ENCODE measurements around the gene GKN2. TPM values are rescaled to one million over a fixed set of nuclear protein-coding genes. Genes with fewer than 3 reads are reported as not detected.

The GKN2 gene
- total RNA-seq, 1 donor from 2014 or later, result 77.2 TPM

DNA sequence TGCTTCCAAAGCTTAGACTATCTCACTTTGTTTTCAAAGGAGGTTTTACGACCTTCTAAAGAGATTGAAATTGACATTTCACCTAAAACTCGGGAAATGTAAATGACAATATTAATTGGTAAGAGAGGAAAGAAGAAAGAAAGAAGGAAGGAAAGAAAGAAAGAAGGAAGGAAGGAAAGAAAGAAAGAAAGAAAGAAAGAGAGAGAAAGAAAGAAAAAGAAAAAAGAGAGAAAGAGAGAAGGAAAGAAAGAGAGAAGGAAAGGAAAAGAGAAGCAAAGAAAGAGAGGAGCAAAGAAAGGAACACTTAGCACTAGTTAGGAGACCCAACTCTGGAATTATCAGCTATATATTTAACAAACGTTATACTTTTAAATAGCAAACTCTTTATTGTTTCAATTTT is 25.4 kb upstream of the GKN2 start:
- H3K4me1 ChIP-seq, result no peaks in the 10 kb centered on the region
- H3K36me3 ChIP-seq, result no peaks in the 10 kb centered on the region
- no peak overlapping the region for H3K4me3 ChIP-seq
- H3K27me3 ChIP-seq, result peaks cover 4% of the 10 kb centered on the region
- DNase-seq, result no peak
- TF ChIP-seq, protein P1, sequence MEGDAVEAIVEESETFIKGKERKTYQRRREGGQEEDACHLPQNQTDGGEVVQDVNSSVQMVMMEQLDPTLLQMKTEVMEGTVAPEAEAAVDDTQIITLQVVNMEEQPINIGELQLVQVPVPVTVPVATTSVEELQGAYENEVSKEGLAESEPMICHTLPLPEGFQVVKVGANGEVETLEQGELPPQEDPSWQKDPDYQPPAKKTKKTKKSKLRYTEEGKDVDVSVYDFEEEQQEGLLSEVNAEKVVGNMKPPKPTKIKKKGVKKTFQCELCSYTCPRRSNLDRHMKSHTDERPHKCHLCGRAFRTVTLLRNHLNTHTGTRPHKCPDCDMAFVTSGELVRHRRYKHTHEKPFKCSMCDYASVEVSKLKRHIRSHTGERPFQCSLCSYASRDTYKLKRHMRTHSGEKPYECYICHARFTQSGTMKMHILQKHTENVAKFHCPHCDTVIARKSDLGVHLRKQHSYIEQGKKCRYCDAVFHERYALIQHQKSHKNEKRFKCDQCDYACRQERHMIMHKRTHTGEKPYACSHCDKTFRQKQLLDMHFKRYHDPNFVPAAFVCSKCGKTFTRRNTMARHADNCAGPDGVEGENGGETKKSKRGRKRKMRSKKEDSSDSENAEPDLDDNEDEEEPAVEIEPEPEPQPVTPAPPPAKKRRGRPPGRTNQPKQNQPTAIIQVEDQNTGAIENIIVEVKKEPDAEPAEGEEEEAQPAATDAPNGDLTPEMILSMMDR (IDR thresholded peaks at IDR 0.05), result no peak
- intact Hi-C loops (cut with DNase I), result no loop called here
- no peaks in the 10 kb centered on the region for H3K9me3 ChIP-seq
- no peak overlapping the region for H3K27ac ChIP-seq
- no peak for ATAC-seq

DNA sequence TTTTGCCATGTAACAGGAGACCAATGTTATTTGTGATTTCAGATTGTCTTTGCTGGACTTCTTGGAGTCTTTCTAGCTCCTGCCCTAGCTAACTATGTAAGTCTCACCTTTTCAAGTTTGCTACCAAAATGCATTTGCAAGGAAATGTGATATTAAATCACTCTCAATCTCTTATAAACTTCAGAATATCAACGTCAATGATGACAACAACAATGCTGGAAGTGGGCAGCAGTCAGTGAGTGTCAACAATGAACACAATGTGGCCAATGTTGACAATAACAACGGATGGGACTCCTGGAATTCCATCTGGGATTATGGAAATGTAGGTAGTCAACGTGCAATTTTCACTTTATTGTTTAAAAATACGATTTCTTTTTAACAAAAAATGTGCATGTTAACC is 24.8 kb upstream of the GKN2 start:
- intact Hi-C loops (cut with DNase I), result no loop called here
- no peak overlapping the region for H3K4me3 ChIP-seq
- DNase-seq, result no peak

DNA sequence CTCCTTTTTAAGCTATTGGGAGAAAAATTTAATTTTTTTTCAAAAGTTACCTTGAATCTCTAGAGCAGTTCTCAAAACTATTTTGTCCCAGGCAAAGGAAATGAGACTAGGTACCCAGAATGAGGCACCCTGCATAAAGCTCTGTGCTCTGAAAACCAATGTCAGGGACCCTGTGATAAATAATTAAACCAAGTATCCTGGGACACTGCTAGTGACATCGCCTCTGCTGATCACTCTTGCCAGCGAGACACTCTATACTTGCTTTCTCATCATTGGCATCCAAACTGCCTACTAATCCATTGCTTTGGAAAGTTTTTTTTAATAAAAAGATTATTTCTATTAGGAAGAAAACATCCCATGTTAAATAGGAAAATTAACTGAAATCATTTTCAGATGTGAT is 23.2 kb upstream of the GKN2 start:
- no peak for DNase-seq
- no peaks in the 10 kb centered on the region for H3K36me3 ChIP-seq
- H3K27me3 ChIP-seq, result peaks cover 4% of the 10 kb centered on the region
- no peak overlapping the region for H3K4me3 ChIP-seq
- TF ChIP-seq, protein P1 (IDR thresholded peaks at IDR 0.05), result no peak
- no peaks in the 10 kb centered on the region for H3K9me3 ChIP-seq
- H3K27ac ChIP-seq, result no peak overlapping the region
- intact Hi-C loops (cut with DNase I), result no loop called here
- no peaks in the 10 kb centered on the region for H3K4me1 ChIP-seq
- ATAC-seq, result no peak

More for the DNA sequence above, 24.8 kb upstream of the GKN2 start:
- H3K4me1 ChIP-seq, result no peaks in the 10 kb centered on the region
- ATAC-seq, result no peak
- H3K9me3 ChIP-seq, result no peaks in the 10 kb centered on the region
- H3K36me3 ChIP-seq, result no peaks in the 10 kb centered on the region
- H3K27ac ChIP-seq, result no peak overlapping the region
- TF ChIP-seq, protein P1 (IDR thresholded peaks at IDR 0.05), result no peak
- peaks cover 4% of the 10 kb centered on the region for H3K27me3 ChIP-seq

DNA sequence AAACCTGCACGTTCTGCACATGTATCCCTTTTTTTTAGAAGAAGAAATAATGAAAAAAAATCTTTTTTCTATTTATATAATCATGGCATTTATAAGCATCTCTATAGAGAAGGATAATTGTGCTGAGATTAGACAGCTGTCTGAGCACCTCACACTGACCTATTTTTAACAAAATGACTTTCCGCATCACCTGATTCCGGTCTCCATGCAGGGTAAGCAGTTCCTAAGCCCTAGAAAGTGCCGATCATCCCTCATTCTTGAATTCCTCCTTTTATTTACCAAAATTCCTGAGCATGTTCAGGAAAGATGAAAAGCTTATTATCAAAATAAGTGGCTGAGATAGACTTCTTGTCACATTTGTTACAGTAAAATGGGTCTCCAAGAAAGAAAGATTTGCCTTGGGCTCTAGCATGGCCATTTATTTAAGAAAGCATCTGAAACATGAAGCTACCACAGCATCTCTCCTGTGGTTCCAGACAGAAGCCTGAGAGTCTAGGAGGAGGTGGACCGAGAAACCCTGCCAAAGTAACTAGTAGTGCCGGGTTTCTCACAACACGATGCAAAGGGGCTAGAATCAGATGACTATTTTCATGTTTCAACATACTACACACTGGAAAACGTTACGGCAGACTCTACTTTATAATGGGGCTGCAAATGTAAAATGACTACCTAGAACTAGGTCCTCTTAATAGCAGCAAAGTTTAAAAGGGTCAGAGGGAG is 22.4 kb upstream of the GKN2 start:
- no peak for DNase-seq
- H3K9me3 ChIP-seq, result no peaks in the 10 kb centered on the region
- no peaks in the 10 kb centered on the region for H3K4me1 ChIP-seq
- ATAC-seq, result no peak
- intact Hi-C loops (cut with DNase I), result no loop called here
- TF ChIP-seq, protein P1 (IDR thresholded peaks at IDR 0.05), result no peak
- H3K27me3 ChIP-seq, result peaks cover 4% of the 10 kb centered on the region
- no peak overlapping the region for H3K27ac ChIP-seq
- H3K4me3 ChIP-seq, result no peak overlapping the region
- H3K36me3 ChIP-seq, result no peaks in the 10 kb centered on the region

DNA sequence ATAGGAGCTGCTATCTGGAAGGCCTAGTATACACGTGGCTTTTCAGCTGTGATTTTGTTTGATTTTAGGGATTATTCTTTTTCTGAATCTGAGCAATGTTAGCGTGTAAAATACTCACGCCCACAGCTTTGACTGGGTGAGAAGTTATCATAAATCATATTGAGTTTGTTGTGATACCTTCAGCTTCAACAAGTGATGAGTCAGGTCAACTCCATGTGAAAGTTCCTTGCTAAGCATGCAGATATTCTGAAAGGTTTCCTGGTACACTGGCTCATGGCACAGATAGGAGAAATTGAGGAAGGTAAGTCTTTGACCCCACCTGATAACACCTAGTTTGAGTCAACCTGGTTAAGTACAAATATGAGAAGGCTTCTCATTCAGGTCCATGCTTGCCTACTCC is 21.6 kb upstream of the GKN2 start, which contains the start of gene GKN1:
Gene GKN1 (plus strand): TSS at position 386 of the 400 bp plus-strand sequence. CDS start 42 bp downstream, outside the sequence.
- H3K4me3 ChIP-seq, result no peak within 1 kb of the TSS
- no peak for ATAC-seq
- intact Hi-C loops (cut with DNase I), result no loop called here
- H3K27ac ChIP-seq, result no peak within 1 kb of the TSS
- no peaks in the 10 kb centered on the region for H3K9me3 ChIP-seq
- H3K36me3 ChIP-seq, result no peaks in the 10 kb centered on the region
- no peak for DNase-seq
- H3K27me3 ChIP-seq, result peaks cover 4% of the 10 kb centered on the region
- TF ChIP-seq, protein P1 (IDR thresholded peaks at IDR 0.05), result no peak
- no peaks in the 10 kb centered on the region for H3K4me1 ChIP-seq
